ENCODE data around the gene TTLL1. TPM values are rescaled to one million over a fixed set of nuclear protein-coding genes. Genes with fewer than 3 reads are reported as not detected.

TTLL1 gene
- total RNA-seq, 1 experiment from 2014 or later, result 3.3 TPM

DNA sequence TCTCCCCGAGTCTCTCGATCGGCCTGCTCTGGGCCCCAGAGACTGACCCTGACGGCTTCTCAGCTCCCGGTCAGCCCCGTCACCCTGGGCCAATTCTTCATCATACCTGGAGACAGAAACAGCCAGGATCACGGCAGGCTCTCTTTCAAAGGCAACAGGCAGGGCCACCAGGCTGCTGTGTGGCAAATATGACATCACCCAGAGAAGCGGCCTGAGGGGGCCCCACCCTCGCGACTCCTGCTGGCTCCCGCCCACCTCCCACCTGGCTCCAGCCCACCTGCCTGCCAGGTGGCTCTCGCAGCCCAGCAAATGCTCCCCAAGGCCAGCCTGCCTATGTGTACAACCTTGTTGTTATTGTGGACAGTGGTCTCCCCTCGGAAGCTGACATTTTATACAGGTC is 49.4 kb downstream of the TTLL1 start:
- no TSS peak for BruUV-seq (replicated peaks)
- Mint-ChIP-seq H3K4me3 (ENCODE audit: low read depth, unreplicated experiment) (no peak overlapping the region), H3K27me3 (ENCODE audit: unreplicated experiment) (no peaks in the 10 kb centered on the region), H3K27ac (ENCODE audit: unreplicated experiment) (no peak overlapping the region), H3K36me3 (ENCODE audit: insufficient read depth, unreplicated experiment) (no peaks in the 10 kb centered on the region), H3K9me3 (ENCODE audit: low read depth, unreplicated experiment) (no peaks in the 10 kb centered on the region), H3K4me1 (ENCODE audit: low read depth, unreplicated experiment) (no peaks in the 10 kb centered on the region)
- TF ChIP-seq CTCF (IDR thresholded peaks at IDR 0.05; ENCODE audit: unreplicated experiment), result no peak
- DNase-seq, result no peak
- intact Hi-C loops (cut with micrococcal nuclease; ENCODE audit: unreplicated experiment), result no loop called here
- CTCF ChIA-PET, result no interaction called here

- intact Hi-C loops (cut with micrococcal nuclease; ENCODE audit: unreplicated experiment), result no loop called here
These were observed 50.9 kb downstream of the TTLL1 start for GRCh38 chr22:43038325-43038724.

GRCh38 chr22:43036282-43036829 is 52.8 kb downstream of the TTLL1 start:
- CTCF ChIA-PET, result no interaction called here
- Mint-ChIP-seq H3K27ac (ENCODE audit: unreplicated experiment) (no peak overlapping the region), H3K4me3 (ENCODE audit: low read depth, unreplicated experiment) (no peak overlapping the region), H3K9me3 (ENCODE audit: low read depth, unreplicated experiment) (no peaks in the 10 kb centered on the region), H3K4me1 (ENCODE audit: low read depth, unreplicated experiment) (no peaks in the 10 kb centered on the region), H3K36me3 (ENCODE audit: insufficient read depth, unreplicated experiment) (peaks cover 6% of the 10 kb centered on the region), H3K27me3 (ENCODE audit: unreplicated experiment) (no peaks in the 10 kb centered on the region)
- no peak for DNase-seq
- no peak for TF ChIP-seq CTCF (IDR thresholded peaks at IDR 0.05; ENCODE audit: unreplicated experiment)
- intact Hi-C loops (cut with micrococcal nuclease; ENCODE audit: unreplicated experiment), result no loop called here
- BruUV-seq (replicated peaks), result no TSS peak

More at GRCh38 chr22:43038325-43038724, 50.9 kb downstream of the TTLL1 start:
- no peak for TF ChIP-seq CTCF (IDR thresholded peaks at IDR 0.05; ENCODE audit: unreplicated experiment)
- Mint-ChIP-seq H3K9me3 (ENCODE audit: low read depth, unreplicated experiment) (no peaks in the 10 kb centered on the region), H3K4me3 (ENCODE audit: low read depth, unreplicated experiment) (no peak overlapping the region), H3K27ac (ENCODE audit: unreplicated experiment) (no peak overlapping the region), H3K4me1 (ENCODE audit: low read depth, unreplicated experiment) (no peaks in the 10 kb centered on the region), H3K27me3 (ENCODE audit: unreplicated experiment) (no peaks in the 10 kb centered on the region), H3K36me3 (ENCODE audit: insufficient read depth, unreplicated experiment) (peaks cover 6% of the 10 kb centered on the region)
- DNase-seq, result no peak
- CTCF ChIA-PET, result no interaction called here
- BruUV-seq (replicated peaks), result no TSS peak

GRCh38 chr22:43035250-43035649 is 53.9 kb downstream of the TTLL1 start:
- Mint-ChIP-seq H3K27me3 (ENCODE audit: unreplicated experiment) (no peaks in the 10 kb centered on the region), H3K27ac (ENCODE audit: unreplicated experiment) (no peak overlapping the region), H3K4me1 (ENCODE audit: low read depth, unreplicated experiment) (no peaks in the 10 kb centered on the region), H3K36me3 (ENCODE audit: insufficient read depth, unreplicated experiment) (peaks cover 7% of the 10 kb centered on the region), H3K9me3 (ENCODE audit: low read depth, unreplicated experiment) (no peaks in the 10 kb centered on the region), H3K4me3 (ENCODE audit: low read depth, unreplicated experiment) (no peak overlapping the region)
- DNase-seq, result no peak
- CTCF ChIA-PET, result no interaction called here
- no TSS peak for BruUV-seq (replicated peaks)
- TF ChIP-seq CTCF (IDR thresholded peaks at IDR 0.05; ENCODE audit: unreplicated experiment), result no peak
- intact Hi-C loops (cut with micrococcal nuclease; ENCODE audit: unreplicated experiment), result no loop called here
